GM18870 (cell line): Measurements from ENCODE around the gene OAT.

Source experiments
- ATAC-seq: cut with Tn5 transposase; IDR thresholded peaks from one replicate; pipeline ENCODE4 v1.9.1; 2021; ENCODE audit warnings: moderate library complexity; ENCODE audit not compliant: unreplicated experiment

The OAT gene

GRCh38 chr10:124407456-124407855, 11.3 kb downstream of the OAT start:
- no peak for ATAC-seq

GRCh38 chr10:124403548-124403947, 15.2 kb downstream of the OAT start:
- ATAC-seq = peak; percentile 88

- no peak for ATAC-seq
Observed at GRCh38 chr10:124402273-124402672, 16.4 kb downstream of the OAT start.

- no peak for ATAC-seq
Observed at GRCh38 chr10:124401633-124402032, 17.1 kb downstream of the OAT start.

DNA sequence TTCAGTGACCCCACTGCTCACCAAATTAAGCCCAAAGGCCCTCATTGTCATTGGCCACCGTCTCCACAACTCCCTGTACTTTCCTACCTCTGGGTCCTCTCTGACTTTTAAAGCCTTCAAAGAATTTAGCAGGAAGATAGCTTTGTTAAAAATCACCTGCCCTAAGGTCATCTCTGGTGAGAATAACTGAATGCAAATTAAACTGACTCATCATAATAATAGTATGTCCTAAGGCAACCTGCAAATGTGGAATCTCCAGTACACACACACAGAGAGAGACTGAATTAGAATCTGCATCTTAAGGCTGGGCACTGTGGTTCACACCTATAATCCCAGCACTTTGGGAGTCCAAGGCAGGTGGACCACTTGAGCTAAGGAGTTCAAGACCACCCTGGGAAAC, 24.1 kb downstream of the OAT start:
- no peak for ATAC-seq

DNA sequence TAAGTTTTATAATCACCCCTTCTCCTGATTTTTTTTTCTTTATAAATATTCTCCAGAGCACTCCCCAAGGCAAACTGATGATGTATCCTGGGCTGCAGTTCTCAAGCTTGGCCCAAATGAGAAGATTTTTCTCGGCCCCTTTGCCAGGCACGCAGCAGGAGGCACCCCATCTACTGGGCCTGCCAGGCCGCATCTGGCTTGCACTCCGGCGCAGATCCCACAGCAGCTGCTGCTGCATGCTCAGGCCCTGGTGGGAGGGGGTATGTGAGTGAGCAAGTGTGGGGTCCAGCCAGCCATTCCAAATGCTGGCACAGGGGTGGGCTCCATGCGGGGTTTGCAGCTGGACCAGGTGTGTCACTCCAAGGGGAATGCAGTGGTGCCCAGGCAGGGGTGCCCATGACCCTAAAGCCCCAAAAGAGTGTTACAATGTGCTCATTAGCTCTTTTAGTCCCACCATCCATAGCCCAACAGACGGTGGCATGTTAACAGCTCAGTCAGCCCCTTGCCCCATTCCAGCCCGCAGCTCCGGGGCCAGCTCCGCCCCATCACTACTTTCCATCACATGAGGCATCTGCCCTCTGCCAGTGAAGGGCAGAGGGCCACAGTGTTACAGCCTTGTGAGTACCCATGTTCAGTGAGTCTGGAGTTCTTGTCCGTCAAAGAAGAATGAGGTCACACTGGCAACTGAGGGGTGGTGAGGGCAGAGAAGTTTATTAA, 25.9 kb downstream of the OAT start:
- ATAC-seq = no peak

DNA sequence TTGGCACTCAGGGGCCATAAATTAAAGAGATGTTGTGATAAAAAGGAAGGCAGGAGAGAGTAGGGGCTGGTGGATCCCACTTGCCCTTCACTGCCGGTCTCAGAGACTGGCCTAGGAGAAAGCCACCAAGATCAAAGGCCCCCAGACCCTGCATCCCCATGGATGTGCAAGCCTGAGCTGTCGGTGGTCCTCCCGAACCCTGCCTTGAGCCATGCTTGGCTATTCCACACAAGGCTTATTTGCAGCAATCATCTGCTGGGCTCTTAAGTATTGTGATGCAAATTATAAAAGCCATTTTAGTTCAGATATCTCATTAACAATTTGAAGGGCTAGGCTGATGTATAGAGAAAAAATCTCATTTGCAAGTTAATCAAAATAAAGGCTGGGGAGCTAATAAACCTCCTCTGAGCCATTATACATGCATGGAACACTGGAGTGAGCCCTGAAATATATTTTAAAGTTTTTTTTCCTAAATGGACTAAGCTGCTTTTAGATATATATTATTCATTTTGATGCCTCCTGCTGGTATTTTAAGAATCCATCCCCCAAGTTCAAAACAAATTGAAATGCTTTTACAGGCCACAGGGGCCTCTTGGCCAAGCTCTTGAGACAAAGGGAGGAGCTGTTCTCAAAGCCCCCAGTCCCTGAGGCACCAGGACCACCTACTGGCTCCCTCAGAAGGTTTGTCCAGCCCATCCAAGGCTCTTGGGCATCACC, 28.1 kb downstream of the OAT start:
- ATAC-seq = no peak

DNA sequence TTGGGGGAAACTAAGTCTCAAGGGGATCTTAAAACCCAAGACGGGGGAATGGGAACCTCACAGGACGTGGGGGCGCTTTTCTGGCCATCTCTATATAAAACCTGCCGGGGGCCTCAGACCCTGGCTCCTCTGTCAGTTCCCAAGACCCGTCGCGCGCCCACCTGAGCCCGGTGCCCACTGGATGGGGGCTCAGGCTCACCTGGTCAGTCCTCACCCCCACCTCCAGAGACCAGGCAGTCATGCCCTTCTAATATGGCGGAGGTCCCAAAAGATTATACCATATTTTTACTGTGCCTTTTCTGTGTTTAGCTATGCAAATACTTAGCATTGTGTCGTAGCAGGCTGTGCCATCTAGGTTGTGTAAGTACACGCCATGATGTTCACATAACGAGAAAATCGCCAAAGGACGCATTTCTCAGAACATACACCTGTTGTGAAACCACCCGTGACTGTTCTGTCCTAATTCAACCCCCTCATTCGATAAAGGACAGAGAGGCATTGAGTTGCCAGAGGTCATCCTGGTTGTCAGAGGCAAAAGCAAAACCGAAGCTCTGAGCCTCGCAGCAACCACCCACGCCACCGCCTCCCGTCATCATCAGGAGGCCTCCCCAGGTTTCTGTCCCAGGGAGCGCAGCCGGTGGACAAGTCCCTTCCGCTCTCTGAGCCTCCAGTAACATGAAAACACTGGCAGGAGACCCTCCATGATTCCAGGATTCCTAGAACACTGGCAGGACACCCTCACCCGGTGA, 28.9 kb downstream of the OAT start:
- no peak for ATAC-seq

GRCh38 chr10:124388823-124389612, 29.7 kb downstream of the OAT start:
- no peak for ATAC-seq

- no peak for ATAC-seq
Observed at GRCh38 chr10:124388476-124388822, 30.3 kb downstream of the OAT start.

GRCh38 chr10:124387078-124387874, 31.4 kb downstream of the OAT start:
- ATAC-seq = no peak

GRCh38 chr10:124386186-124387077, 32.3 kb downstream of the OAT start:
- no peak for ATAC-seq

DNA sequence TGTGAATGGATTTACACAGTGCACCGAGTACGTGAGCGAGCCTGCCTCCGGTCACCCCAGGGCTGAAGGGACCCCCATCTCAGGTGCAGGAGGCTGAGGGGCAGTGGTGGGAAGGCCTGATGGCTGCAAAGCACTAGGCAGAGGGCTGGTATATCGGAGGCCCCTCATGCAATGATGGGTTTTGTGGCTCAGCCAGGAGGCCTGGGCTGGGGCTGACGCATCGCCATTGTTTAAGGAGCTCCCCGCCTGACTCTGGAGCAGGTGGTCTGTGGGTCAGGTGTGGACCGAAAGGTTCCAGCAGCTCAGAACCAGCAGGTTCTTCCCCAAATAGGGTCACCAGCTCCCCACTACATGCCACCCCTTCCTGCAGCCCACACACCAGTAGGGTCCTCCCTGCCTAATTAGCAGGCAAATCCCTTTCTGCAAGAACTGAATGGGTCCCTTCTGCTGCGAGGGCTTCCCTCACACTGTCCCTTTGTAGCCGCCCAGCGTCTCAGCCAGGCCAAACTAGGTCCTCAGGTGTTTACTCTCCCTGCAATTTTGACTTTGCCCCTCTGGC, 33.0 kb downstream of the OAT start:
- no peak for ATAC-seq

DNA sequence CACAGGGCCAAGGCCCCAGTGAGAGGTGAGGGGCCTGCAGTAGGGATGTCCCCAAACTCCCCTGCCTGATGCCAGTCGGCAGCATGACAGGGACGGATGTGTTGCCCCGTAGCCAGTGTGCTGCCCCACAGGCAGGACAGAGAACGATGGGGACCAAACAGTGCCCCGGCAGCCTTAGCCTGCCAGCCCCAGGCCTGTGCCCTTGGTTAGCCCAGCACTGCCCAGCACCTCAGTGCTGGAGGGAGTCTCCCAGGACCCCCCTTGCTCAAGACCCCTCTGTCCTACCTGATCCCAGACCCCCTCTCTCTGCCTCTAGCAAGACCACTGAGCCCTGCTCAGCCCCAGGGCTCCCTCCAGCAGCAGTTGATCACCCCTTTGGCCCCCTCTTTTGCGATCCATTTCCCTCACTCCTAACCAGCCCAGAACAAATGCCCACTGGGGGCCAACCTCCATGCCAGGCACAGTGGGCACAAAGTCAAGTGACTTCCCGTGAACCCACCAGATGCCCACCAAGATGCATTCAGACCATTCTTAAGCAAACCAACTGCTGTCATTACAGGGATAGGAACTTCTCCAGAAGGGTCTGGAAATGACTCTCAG, 34.0 kb downstream of the OAT start:
- no peak for ATAC-seq

DNA sequence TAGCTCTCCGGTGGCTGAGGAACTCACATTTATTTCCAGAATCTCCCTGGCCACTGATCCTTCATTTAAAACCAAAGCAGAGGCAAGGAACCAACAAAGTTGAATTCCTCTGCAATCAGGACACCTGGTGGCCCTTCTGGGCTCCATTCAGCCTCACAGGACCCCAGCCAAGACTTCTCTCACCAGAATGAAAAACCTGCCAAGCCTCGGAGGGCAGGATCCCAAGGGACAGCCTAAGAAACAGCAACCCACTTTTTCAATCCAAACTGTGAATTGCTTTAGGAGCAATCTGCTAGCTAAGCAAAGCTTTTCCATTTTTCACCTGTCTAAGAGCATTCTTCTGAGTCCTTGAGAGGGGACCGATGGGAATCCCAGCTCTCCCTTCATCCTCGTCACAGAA, 34.6 kb downstream of the OAT start:
- ATAC-seq = no peak

DNA sequence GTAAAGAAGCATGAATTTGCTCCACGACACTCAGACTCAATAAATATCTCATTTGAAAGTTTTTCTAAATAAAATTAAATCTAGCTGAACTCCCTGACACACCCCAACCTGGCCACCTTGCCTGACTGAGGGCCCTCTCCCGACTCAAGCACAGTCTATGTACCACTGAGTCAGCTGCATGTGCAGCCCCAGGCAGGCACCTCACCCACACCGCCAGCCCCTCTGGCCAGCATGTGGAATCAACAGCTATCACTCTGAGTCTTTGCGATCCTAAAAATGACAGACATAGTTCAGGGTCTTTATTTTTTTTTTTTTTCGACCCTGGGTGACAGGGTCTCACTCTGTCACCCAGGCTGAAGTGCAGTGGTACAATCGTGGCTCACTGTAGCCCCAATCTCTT, 35.2 kb downstream of the OAT start:
- ATAC-seq = no peak

- no peak for ATAC-seq
Observed at GRCh38 chr10:124381011-124381611, 37.6 kb downstream of the OAT start.

- ATAC-seq = no peak
Observed at GRCh38 chr10:124380256-124380995, 38.3 kb downstream of the OAT start.
